T-helper 22 cell (primary cell): ENCODE measurements around the gene RNF141.

ENCODE experiments used
- DNase-seq: peaks from one replicate; pipeline ENCODE4 v3.0.0-alpha.2; 2020; ENCODE audit warnings: low read depth

Gene RNF141

GRCh38 chr11:10540915-10541560 is at the start of gene RNF141:
TSS of gene RNF141 (minus strand) at chr11:10541187. CDS start at chr11:10534158, 7,029 bp downstream.
- peak; percentile 82 for DNase-seq

- no peak for DNase-seq
Observed at GRCh38 chr11:10590218-10590915, 49.4 kb upstream of the RNF141 start.

- DNase-seq, result no peak
Observed at GRCh38 chr11:10588904-10589303, 47.9 kb upstream of the RNF141 start.

- DNase-seq, result no peak
Observed at GRCh38 chr11:10587995-10588394, 47.0 kb upstream of the RNF141 start.

GRCh38 chr11:10587388-10587787 is 46.4 kb upstream of the RNF141 start:
- no peak for DNase-seq

GRCh38 chr11:10584071-10584501 is 43.1 kb upstream of the RNF141 start:
- no peak for DNase-seq

GRCh38 chr11:10581481-10582019 is 40.6 kb upstream of the RNF141 start:
- DNase-seq, result no peak

- no peak for DNase-seq
Observed at GRCh38 chr11:10580623-10581022, 39.6 kb upstream of the RNF141 start.

- no peak for DNase-seq
Observed at GRCh38 chr11:10579700-10580099, 38.7 kb upstream of the RNF141 start.

- DNase-seq, result no peak
Observed at GRCh38 chr11:10576035-10576398, 35.0 kb upstream of the RNF141 start.

GRCh38 chr11:10575346-10576034 is 34.5 kb upstream of the RNF141 start:
- no peak for DNase-seq

GRCh38 chr11:10573556-10573955 is 32.6 kb upstream of the RNF141 start:
- DNase-seq, result no peak

- DNase-seq, result no peak
Observed at GRCh38 chr11:10573028-10573427, 32.0 kb upstream of the RNF141 start.

GRCh38 chr11:10572533-10572932 is 31.5 kb upstream of the RNF141 start:
- DNase-seq, result no peak

GRCh38 chr11:10568486-10568941 is 27.5 kb upstream of the RNF141 start, which contains the start of gene LYVE1:
TSS of gene LYVE1 (minus strand) at chr11:10568665. CDS start at chr11:10568532, 133 bp downstream.
- no peak for DNase-seq

- DNase-seq, result no peak
Observed at GRCh38 chr11:10567446-10567845, 26.5 kb upstream of the RNF141 start.

- DNase-seq, result no peak
Observed at GRCh38 chr11:10566257-10566957, 25.4 kb upstream of the RNF141 start.

- DNase-seq, result no peak
Observed at GRCh38 chr11:10565493-10565892, 24.5 kb upstream of the RNF141 start.

- no peak for DNase-seq
Observed at GRCh38 chr11:10564696-10565318, 23.8 kb upstream of the RNF141 start.

- no peak for DNase-seq
Observed at GRCh38 chr11:10564030-10564429, 23.0 kb upstream of the RNF141 start.

- DNase-seq, result no peak
Observed at GRCh38 chr11:10561947-10562346, 21.0 kb upstream of the RNF141 start.
